Mammary epithelial cell (primary cell): ENCODE data around the gene HCN3.

ENCODE experiments used
- EZH2 ChIP-seq: IDR thresholded peaks from 2 replicates; pipeline ENCODE4 v1.6.1; 2012; ENCODE audit warnings: low read length, inconsistent platforms, borderline replicate concordance
- TF ChIP-seq, protein P1 (sequence below), 2 donors: IDR thresholded peaks in 1 of 2; conservative IDR thresholded peaks in 1 of 2; 2 replicates each; pipeline ENCODE4 v1.5.1; 2011 to 2012; ENCODE audit warnings: inconsistent platforms in 2 of 2, low read length in 2 of 2, mild to moderate bottlenecking in 2 of 2, control low read depth in 1 of 2, low read depth in 1 of 2; ENCODE audit not compliant: insufficient read depth in 1 of 2; ENCODE audit errors: extremely low read depth in 1 of 2

DNA sequence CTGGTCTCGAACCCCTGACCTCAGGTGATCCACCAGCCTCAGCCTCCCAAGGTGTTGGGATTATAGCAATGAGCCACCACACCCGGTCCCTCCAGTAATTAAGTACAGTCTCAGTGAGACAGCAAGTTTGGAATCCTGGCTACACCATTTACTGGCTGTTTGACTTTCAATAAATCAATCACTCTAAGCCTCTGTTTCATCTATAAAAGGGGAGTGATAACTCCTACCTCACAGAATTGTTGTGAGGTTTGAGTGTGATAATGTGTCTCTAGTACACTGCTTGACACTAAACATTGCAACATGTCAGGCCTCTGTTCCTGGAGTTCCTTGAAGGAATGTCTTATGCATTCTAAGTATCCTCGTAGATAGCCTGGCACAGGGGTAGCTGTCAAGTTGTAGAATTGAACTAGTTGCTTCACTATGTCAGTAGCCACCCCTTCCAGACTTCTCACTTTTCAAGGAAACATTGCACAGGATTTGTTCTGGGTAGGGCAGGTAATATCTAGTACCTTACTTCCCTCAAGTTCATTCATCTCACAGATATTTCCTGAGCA is 34.4 kb upstream of the HCN3 start:
- TF ChIP-seq, protein P1, sequence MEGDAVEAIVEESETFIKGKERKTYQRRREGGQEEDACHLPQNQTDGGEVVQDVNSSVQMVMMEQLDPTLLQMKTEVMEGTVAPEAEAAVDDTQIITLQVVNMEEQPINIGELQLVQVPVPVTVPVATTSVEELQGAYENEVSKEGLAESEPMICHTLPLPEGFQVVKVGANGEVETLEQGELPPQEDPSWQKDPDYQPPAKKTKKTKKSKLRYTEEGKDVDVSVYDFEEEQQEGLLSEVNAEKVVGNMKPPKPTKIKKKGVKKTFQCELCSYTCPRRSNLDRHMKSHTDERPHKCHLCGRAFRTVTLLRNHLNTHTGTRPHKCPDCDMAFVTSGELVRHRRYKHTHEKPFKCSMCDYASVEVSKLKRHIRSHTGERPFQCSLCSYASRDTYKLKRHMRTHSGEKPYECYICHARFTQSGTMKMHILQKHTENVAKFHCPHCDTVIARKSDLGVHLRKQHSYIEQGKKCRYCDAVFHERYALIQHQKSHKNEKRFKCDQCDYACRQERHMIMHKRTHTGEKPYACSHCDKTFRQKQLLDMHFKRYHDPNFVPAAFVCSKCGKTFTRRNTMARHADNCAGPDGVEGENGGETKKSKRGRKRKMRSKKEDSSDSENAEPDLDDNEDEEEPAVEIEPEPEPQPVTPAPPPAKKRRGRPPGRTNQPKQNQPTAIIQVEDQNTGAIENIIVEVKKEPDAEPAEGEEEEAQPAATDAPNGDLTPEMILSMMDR (conservative IDR thresholded peaks at IDR 0.05 in 1 of 2, IDR thresholded peaks at IDR 0.05 in 1 of 2; ENCODE audit: extremely low read depth in 1 of 2, insufficient read depth in 1 of 2, low read depth in 1 of 2, low read length in 2 of 2), result no peak
- no peak for TF ChIP-seq EZH2
